Effector CD8-positive, alpha-beta T cell (primary cell): ENCODE measurements around the gene SHISAL1.

Experiments used
- DNase-seq: peaks from one replicate; lab custom pipeline; 2025; lab: John Stamatoyannopoulos, UW

SHISAL1 gene

DNA sequence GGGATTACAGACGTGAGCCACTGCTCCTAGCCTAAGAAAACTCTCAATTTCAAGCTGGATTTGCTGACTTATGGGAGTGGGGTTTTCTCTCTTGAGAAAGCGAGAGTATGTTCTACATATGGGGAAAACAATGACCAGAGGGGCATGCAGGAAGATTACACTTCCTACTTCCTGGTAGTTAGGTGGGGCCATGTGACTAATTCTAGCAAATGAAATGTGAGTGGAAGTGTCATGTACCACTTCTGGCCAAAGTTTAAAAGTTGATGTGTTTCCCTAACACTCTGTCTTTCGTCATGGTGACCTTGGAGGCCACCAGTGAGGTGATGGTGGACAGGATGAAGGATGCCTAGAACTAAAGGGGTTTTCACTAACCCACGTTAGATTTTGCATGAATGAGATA lies 81.5 kb downstream of the SHISAL1 start:
- DNase-seq: no peak

DNA sequence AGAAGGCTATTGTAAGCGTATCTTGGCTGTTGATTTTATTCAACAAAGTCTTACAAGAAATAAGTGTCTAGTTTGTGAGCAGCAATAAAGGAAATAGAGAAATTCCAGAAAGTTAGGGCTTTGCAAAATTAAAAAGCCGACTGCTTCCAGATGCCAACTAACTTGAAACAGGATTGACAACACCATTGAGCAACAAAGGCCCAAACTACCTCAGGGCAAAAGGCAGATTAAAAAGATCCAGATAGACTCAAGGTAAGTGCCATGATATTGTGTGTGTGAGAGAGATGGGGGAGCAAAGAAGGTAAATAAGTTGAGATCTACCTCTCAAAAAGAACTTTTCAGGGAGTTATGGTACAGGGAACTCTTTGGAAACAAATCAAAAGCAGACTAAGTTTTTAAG lies 82.9 kb downstream of the SHISAL1 start:
- no peak for DNase-seq

DNA sequence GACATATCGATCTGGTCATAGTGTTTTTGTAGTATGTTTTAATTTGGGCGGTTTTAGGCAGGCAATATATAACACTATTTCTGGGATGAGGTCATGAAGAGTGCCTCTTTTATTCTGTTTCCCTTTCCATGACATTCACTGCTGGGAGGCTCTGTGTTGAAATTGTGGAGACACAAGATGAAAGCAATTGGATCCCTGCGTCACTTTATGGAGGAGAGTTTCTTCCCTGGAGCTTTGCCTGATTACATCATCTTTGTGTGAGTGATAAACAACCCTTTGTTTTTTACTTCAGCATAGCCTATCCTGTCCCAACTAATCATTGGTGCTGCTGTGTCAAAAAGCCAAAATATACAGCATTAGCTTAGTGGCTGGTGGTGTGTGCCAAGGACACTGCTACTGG lies 83.4 kb downstream of the SHISAL1 start:
- no peak for DNase-seq

DNA sequence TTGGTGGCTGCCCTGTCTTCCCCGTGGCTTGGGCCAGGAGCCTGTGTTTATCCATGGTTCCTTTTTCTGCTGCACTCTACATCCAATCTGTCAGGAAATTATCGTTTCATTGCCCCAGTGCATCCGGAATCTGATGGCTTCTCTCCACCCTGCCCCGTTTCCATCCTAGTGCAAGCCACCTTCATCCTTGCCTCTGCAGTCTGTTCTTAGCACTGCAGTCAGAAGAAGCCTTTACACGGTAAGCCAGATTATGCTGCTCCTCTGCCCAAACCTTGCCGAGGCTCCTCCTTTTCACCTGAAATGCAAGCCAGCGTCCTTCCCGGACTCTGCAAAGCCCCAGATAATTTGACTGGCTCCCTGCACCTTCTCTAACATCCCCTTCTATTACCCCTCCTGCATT lies 86.9 kb downstream of the SHISAL1 start:
- no peak for DNase-seq

DNA sequence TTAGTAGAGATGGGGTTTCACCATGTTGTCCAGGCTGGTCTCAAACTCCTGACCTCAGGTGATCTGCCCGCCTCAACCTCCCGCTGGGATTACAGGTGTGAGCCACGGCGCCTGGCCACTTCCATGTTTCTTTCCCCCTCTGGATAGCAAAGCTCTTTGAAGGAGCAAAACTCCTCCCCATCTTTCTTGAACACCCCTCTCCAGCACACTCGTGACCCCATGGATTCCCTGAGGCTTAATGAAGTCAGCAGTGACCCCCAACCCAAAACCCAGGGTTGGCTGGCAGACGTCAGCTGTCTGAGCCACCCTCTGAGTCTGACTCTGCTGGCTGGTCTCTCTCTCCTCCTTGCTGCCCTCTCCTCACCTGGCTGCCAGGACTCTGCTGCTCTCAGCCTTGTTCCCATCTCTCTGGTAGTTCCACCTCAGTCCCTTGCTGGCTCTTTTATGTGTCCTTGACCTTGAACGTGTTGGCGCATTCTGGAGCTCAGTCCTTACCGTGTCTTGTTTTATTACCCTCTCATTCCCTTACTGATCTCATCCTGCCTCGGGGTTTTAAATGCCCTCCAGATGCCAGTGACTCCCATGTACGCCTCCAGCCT lies 87.6 kb downstream of the SHISAL1 start:
- no peak for DNase-seq

DNA sequence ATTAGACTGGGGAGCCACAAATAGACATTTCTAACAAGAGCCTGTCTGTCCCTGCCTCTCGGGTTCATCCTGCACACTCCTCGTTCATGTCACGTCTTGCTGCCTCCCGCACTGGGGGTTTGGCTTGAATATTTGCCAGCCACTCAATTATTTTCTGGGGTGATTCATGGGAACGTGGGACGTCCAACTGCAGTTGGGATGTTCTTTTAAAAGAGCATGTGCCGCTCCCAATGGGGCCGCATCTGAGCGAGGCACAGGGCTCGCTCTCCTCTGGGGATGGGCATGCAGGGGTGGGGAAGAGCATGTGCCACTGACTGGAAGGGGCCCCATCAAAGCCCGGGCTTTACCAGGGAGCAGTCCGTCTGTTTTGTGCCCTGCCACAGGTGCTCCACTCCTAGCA lies 88.6 kb downstream of the SHISAL1 start:
- DNase-seq: no peak

DNA sequence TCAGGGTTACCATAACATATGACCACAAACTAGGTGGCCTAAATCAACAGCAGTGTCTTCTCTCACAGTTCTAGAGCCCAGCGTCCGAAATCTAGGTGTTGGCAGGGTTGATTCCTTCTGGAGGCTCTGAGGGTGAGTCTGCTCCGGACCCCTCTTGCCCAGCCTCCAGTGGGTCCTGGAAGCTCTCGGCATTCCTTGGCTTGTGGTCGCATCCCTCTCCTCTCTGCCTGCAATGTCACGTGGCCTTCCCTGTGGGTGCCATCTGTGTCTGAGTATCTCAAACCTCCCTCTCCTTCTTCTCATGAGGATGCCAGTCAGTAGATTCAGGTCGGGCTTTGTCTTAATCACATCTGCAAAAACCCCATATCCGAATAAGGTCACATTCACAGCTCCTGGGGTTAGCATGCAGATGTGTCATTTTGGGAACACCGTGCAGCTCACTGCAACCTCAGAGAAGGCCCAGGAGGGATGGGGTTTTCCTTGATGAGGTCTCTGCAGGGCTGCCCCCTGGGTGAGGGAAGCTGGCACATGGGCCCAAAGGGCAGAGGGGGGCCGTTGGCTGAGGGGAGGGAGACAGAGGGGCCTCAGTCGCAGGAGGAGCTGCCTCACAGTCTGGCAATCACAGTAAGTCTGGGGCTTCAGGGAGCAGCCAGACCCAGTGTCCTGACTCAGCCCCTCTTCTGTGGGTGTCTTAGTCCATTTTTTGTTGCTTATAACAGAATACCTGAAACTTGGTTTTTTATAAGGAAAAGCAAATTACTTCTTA lies 90.9 kb downstream of the SHISAL1 start:
- no peak for DNase-seq

DNA sequence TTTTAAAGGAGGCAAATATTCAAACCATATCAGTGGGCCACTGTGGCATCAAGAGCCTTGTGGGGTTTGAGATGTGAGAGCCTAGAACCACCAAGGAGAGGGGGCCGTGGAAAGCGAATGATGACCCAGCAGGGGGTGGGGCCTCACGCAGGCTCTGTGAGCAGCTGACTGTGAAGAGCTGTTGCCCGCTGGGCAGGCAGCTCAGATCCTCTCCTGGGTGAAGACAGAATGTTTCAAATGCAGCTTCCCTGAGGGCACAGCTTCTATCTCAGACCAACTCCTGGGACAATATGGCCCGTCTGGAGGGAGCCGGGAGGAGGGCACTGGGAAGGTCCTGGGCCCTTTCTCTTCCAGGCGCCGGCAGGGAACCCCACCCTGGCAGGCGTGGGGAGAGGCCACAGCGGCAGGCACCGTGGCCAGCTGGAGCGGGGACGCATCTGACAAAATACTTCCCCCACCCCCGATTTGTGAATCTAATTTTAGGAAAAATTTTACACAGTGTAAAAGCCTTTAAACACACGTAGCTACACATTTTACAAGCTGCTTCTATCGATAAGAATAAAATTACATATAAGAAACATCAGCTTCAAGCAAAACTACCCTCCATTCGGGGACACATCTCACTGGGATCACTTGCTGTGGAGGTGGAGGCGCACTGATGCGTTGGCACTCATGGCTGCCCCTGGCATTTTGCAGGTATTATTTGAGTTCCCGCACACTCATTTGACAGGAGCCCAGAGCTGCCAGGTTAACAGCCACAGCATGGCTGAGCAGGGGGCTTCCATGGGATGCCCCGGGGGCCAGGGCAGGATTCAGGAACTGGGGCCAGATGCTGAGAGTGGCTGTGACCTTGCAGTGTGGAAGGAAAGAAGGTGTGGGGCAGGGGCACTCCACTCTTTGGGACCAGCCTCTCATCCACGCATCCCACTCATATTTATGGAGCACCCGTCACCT lies 91.7 kb downstream of the SHISAL1 start:
- no peak for DNase-seq

DNA sequence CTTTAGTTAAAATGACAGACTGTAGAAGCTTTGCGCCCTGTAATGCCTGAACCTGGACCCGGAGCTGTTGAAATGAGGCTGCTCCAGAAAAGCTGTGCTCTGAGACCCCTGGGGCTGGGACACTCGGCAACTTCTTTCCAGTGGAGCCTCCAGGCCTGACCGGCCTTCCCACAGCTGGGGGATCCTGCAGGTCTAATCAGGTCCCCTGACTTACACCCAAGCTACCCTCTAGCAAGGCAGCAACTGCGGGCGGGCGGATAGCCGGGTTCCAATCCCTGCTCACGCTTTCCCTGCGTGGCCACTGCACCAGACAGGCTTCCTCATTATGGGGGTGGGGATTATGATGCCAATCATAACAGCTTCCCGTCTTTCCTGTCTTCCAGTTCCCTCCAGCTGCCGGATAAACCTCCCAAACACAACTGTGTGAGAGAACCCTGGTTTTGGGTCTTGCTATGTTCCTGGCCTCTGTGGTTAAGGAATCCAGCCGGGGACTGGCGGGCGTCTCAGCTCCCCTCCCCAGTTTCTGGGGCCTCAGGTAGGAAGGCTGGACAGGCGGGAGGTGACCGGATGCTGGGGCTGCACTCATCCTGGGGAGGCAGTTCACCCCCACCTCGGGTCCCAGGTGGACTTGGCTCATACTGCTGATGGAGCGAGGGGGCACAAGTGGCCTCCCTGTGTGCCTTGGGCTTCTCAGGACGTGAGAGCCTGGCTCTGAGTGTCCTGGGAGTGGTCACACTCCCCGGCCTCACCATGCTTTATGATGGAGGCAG lies 93.5 kb downstream of the SHISAL1 start:
- no peak for DNase-seq

DNA sequence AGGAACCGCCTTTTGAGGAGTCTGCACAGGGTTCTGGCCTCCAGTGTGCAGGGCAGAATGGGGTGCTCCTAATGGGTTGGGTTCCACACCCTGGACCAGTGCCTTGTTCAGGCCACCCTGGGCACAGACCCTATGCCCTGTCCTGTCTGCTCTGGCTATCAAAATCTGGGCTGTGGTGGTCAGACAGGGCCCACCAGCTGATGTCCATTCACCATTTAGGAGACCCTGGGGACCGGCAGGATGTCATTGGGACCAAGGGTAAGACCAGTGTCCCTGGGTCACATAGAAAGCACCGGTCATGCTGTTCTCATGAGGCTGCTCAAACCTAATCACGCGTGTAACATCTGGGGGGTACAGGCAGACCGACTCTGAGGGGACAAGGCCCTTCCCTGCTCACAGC lies 94.7 kb downstream of the SHISAL1 start:
- no peak for DNase-seq

DNA sequence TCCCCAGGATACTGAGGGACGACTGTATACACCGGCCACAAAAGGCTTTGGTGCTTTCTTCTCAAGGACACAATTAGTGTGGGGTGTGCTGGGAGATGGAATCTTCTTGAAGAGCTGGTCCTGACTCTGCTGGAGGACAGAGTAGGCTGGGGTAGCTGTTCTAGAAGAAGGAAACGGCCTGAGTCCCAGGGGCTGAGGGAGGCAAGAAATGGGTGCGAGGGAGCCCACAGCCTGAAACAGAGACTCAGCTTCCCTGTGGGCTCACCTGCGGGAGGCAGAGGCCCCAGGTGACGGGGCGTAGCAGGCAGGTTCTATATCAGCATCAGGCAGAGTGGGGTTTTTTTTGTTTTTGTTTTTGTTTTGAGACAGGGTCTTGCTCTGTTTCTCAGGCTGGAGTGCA lies 95.4 kb downstream of the SHISAL1 start:
- DNase-seq: no peak

DNA sequence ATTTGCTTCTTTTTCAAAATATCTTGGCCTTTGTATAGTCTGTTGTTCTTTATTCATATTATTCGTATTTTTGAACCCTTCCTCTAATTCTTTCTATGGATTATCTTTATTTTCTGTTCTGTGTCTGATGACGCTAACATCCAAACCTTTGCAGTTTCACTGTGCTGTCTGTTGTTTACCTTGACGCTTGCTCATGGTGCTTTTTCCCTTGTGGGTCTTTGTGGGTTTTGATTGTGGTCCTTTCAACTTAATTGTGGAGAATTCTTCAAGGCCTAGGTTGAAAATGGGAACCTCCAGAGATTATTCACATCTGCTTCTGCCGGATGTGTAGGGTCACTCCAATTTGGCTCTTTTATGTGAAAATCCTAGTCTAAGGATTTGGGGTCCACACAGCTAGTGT lies 97.5 kb downstream of the SHISAL1 start:
- DNase-seq: no peak

DNA sequence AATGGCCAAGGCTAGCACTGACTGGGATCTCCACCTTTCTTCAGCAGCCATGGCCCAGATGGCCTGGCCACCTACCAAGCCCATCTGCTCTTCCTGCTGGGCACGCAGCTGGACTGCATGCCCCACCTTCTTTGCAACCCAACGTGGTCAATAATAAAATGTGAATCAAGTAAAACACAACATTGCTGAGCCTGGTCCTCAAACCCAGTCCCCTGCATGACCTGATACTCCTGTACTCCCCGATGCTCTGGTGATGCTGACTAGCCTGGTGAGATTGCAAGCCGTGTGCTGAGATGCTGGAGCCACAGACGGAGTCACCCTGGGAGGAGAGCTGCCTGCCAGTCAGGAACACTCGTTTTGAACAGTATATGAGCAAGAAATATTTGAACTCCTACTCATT lies 98.0 kb downstream of the SHISAL1 start:
- DNase-seq: no peak

DNA sequence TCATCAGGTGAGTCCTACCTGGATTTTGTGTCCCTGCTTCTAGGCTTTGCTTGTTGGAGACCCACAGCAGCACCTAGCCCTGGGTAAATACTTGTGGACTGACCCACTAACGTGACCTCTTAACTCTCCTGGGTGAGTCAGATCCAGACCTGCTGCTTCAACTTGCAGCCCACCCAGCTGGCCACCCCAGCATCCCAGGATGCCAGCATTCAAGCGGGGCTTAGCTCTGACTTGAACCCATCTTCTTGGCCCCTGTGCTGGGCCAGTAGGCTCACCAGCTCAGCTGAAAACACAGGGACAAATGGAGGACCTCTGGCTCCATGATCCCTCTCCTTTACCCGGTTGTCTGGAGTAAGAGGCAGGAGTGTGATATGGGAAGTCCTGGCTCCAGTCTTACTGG lies 98.6 kb downstream of the SHISAL1 start:
- DNase-seq: no peak

DNA sequence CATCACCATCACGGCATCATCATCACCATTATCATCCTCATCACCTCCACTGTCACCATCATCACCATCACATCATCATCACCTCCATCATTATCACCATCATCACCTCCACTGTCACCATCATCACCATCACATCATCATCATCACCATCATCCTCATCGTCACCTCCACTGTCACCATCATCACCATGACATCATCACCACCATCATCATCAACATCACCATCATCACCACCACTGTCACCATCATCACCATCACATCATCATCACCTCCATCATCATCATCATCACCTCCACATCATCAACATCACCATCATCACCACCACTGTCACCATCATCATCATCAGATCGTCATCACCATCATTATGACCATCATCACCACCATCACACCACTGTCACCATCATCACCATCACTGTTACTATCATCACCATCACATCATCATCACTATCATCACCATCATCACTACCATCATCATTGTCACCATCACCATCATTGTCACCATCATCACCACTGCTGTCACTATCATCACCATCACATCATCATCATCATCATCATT lies 99.2 kb downstream of the SHISAL1 start:
- DNase-seq: no peak

DNA sequence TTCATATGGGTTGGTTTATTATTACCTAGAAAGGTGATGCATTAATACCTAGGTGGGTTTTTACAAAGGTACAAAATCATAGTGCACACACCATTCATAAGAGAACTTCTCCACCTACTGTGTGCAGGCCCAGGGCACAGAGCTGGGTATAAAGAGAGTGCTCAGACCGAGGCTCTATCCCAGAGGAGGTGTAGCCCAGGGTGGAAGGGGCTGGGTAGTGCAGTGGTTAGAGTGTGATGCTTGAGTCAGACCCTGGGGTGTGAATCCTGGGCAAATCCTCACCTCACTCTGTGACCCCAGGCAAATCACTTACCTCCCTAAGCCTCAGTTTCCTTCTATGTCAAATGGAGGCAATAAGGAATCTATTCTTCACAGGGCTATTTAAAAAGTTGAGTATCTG lies 99.8 kb downstream of the SHISAL1 start:
- DNase-seq: no peak

DNA sequence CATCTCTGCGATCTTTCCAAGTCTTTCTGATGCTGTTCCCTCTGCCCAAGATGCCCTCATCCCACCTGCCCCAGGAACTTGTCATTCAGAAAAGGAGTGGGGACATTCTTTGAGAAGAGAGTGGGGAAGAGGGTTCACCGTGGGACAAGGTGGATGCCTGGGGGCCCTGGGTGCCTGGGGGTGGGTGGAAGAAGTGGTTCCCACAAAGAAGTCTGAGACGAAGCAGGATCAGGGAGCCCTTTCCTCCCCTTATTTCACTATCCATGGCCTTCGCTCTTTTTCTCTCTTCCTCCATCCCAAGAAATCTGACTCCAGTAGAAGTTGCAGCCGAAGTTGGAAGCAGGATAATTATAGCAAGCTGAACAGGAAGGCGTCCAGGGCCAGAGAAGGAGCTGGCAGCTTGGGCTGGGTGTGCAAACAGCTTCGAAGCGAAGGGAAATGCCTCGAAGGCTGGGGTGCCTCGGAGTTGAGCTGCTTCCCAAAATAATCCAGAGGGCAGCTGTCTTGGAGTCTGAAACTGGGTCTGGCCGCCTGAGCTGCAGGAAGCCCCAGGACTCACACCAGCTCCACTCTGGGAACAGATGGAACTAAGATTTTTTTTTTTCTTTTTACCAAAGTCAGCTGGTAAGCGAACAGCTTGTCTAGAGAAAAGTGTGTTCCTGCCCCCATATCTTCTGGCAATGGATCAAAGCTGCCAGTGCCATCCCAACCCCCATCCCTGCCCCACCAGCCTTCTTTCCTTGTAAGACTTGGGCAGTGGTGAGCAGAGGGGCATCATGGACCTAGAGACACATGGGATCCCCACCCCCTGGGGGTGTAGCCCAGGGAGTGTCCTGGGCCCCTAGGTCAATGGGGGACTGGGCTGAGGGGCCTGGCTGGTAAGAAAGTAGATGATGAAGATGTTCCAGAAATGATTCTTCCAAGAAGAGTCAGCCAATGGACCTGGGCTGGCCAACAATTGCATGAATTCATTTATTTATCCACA lies 100.5 kb downstream of the SHISAL1 start:
- DNase-seq: no peak

DNA sequence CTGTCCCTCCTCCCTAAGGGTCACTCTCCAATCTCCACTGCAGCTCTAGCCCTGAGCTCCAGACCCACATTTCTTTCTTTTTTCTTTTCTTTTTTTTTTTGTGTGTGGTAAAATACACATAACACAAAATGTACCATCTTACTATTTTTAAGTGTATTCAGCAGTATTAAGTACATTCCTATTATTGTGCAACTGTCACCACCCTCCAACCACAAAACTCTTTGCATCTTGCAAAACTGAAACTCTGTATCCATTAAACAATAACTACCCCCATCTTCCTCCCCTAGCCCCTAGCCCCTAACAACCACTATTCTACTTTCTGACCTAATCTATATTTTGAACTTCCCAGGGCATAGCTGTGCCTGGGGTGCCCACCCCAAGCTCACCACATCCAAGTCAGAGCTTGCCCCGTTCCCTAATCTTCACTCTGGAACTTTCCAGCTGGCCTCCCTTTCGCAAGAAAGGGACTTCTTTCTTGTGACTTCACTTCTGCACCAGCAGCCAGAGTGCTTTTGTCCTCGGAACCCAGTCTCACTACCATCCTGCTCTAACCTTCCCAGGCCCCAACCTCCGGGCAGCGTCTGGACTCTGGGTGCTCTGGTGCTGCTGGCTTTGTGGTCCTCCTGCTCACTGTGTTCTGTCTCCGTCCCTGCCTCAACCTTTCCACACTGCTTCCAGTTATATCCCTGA lies 101.3 kb downstream of the SHISAL1 start:
- no peak for DNase-seq

DNA sequence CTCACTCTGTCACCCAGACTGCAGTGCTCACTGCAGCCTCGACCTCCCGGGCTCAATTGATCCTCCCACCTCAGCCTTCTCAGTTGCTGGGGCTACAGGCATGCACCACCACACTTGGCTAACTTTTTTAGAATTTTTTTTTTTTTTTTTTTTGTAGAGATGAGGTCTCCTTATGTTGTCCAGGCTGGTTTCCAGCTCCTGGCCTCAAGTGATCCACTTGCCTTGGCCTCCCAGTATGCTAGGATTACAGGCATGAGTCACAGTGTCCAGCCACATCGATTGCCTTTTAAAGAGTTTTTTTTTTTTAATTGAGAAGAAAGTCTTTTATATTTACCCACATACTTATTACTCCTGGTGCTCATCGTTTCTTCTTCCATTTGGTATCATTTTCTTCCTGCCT lies 102.0 kb downstream of the SHISAL1 start:
- no peak for DNase-seq

DNA sequence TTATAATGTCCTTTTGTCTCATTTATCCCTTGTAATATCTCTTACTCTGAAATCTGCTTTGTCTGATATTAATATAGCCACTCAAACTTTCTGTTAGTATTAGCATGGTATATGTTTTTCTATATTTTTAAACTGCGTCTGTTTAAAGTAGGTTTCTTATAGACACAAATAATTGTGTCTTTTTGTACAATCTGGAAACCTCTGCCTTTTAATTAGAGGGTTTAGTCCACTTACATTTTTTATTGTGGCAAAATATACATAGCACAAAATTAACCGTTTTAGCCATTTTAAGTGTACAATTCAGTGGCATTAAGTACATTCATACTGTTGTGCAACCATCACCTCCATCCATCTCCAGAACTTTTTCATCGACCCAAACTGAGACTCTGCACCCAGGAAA lies 103.4 kb downstream of the SHISAL1 start:
- DNase-seq: no peak
